Measurements from ENCODE around the gene ARHGAP25.
"Not testable (repeated sequence)": the region's sequence is repeated elsewhere in the genome, so short reads cannot be mapped to it uniquely, and the experiment has no call there.

ARHGAP25 gene

DNA sequence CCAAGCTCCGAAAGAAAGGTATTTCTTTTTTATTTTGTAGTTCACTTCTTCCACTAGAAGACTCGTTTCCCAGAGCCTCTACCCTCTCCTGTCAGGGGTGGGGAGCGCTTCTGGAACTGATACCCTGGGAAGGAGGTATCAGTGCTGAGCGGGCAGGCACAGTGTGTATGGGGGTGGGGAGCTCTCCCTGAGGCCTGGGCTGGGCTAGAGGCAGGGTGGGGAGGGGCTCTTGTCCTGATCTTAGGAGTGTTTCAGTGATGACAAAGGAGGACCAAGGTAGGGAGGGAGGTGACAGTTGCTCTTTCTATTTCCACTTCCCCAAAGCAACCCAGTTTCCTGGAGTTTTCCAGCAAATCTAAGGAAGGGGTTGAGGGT, 65.4 kb downstream of the ARHGAP25 start:
- no peak for DNase-seq (ENCODE audit: low spot score)

DNA sequence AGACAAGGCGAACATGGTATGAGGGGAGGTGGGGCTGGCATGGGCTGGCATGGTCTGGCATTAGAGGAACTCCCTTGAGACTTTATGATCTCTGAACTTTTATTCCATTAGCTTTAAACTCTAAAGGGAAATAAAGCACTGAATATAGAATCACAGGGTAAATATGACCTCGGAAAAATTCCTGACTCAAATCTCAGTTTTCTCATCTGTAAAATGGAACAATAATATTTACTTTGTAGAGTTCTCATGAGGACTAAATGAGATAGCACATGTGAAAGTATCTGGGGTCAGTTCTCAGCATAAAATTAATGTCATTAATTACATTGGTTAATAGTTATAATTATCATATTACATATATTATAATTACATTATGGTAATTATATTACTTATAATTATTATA, 65.9 kb downstream of the ARHGAP25 start:
- no peak for DNase-seq (ENCODE audit: low spot score)

DNA sequence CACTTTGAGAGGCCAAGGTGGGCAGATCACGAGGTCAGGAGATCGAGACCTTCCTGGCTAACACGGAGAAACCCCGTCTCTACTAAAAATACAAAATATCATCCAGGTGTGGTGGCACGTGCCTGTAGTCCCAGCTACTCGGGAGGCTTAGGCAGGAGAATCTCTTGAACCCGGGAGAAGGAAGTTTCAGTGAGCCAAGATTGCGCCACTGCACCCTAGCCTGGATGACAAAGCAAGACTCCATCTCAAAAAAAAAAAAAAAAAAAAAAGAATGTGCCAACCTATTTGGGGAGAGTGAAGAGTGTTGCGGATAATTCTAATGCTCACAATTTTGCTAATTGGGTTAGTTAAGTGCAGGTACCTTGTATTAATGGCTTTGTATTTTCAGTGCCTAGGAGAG, 67.5 kb downstream of the ARHGAP25 start:
- DNase-seq (ENCODE audit: low spot score), result not testable (repeated sequence)

DNA sequence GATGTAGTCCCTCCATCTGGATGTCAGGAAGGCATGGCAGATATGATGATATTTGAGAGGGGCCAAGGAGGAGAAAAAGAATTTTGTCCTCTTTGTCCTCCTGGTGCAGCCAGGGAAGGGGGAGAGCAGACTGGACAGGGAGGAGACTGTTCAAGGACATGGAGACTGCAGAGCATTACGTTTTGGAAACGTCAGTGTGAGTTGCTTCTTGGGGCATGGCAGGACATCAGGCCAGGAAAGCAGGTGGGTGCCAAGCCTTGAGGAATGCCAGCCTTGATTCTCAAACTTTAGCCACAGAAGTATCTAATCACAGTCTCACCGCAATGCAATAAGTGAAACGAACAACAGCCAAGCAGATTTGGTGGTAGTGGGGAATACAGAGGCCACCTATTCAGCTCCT, 70.4 kb downstream of the ARHGAP25 start:
- DNase-seq (ENCODE audit: low spot score), result no peak

DNA sequence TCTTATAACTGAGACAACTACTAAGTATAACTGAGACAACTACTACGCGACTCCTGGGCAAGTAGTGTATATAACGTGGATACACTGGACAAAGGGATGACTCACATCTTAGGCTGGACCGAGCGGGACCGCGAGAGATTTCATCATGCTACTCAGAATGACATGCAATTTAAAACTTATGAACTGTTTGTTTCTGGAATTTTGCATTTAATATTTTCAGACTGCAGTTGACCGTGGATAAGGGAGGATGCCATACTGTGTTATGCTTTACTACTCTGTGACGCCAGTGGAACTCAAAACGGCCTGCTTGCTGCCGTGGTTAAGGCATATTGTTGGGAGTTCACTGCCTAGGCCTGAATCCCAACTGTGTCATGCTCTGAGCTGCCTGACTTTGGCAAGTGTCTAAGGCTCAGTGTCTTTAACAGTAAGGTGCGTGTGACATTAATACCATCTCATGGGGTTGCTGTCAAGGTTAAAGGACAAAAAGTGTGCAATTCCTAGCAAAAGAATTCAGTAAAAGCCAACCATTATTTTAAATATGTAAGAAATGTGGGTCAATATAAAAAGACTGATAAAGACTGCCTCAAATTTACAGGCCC, 72.0 kb downstream of the ARHGAP25 start:
- no peak for DNase-seq (ENCODE audit: low spot score)

DNA sequence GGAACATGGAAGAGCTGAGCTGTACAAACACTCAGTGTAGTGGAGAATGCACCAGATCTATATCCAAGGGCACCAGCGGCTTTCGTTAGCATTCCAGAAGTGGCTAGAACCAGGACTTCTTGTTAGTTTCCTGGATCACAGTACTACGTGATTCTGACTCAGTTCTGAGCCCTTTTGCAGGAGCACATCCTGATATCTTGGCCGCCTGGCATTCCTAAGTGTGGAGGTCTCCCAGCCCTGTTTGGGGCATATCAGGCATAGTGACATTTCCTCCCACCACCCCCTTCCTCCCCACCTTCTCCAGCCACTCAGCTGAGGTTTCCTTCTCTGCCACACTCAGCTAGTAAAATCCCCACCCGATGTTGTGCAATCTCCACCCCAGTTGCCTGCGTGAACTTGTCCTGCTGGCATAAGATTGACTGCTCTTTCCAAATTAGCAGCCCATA, 73.2 kb downstream of the ARHGAP25 start:
- no peak for DNase-seq (ENCODE audit: low spot score)

DNA sequence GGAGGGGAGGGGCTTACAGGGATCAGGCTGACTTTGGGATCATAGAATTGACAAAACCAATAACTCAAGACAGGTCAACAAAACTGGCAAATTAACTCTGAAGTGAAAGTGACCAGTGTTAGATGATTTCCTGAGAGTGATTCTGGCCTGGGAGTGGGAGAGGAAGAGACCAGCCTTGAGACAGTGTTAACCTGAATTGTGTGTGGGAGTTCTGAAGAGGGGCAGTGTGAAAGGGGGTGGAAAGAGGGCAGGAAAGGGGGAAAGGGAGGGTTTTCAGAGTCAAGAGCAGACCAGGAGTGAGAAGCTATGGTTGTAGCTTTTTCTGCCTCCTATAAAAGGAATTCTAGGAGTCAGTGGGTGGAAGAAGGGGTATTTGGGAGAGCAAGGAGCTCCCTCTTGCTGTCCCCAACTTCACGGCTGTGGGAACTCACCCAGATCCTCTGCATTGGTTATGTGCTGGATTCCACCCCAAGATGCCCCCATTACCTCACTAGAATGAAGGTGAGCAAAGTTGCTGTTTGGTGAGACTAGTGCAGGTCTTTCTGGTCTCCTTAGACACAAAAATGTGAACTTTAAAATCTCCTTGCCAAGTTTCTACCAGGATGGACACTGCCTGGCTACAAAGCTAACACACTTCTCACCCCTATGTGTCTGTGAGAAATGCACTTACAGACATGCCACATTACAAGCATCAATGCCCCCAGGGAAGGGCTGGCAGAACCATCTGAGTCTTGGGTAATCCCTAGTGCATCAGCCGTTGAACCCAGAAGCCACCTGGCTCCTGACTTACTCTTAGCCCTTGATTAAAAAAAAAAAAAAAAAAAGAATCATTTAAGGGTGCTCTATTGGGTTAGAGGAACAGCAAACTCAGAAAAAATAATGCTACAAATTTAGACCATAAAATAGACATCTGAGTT, 75.0 kb downstream of the ARHGAP25 start:
- DNase-seq (ENCODE audit: low spot score), result no peak

DNA sequence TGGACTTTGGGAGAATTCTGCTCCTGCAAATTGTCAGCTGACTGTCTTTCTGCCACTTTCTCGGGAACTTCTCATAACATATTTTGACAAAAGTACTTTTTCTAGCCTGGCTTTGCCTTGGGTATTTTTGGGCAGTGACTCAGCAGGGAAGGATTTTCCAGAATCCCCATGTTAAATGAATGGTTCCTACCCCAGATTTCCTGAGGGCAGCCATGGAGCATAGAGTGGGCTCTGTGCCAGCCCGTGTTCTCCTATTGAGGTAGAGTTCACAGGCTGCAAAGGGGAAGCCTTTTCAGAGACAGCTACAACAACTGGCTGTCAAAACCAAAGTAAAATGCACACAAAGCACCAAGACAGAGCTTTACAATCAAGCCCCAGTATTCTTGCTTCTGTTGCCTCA, 76.8 kb downstream of the ARHGAP25 start:
- DNase-seq (ENCODE audit: low spot score), result no peak

DNA sequence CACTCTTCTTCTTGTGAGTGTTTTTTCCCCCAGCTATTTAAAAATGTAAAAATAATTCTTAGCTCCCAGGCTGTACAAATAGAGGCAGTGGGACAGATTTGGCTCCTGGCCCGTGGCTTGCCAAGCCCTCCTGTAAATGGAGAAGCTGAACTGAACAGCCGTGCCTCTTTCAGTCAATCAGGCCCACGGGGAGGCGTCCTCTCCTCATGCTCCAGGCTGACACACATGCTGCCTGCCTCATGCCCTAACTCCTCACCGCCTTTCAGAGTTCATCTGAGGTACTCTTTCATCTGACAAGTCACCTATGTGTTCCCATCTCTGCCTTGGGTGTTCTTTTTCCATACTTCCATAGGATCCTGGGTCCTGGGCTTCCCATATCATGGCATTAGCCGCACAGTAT, 77.6 kb downstream of the ARHGAP25 start:
- DNase-seq (ENCODE audit: low spot score), result no peak

DNA sequence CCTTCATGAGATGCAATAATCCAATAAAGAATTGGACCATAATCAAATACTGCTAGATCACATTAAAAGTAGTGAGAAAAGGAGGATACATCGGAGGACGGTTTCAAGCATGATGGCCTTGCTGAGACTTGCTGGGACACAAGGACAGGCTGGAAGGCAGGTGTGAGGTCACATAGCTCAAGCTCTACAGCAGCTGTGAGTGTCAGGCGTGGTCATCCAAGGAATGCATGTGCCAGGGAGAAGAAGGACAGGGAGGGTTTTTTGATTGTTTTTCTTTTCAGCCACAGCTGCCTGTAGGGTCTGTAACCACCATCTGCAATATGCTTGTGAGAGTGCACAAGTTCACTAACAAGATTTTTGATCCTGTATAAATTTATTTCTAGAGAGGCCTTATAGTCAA, 79.0 kb downstream of the ARHGAP25 start:
- DNase-seq (ENCODE audit: low spot score), result no peak

DNA sequence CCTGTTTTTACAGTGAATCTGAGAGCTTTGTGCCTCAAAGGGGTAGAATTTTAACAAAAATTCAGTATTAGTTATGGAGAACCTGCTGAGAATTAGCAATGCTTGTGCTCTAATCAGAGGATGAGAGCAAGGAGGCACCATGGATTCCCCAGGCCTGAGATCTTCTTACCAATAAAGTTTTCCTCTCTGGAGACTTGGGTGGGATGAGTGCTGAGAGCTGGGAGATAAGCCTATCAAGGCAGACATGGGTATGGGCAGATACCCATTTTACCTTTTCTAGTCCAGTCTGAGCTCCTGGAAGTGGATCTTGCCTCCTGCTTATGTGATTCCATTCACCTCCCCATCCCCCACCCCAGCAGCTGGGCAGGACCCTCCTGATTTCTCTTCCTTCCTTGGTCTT, 82.7 kb downstream of the ARHGAP25 start:
- no peak for DNase-seq (ENCODE audit: low spot score)

DNA sequence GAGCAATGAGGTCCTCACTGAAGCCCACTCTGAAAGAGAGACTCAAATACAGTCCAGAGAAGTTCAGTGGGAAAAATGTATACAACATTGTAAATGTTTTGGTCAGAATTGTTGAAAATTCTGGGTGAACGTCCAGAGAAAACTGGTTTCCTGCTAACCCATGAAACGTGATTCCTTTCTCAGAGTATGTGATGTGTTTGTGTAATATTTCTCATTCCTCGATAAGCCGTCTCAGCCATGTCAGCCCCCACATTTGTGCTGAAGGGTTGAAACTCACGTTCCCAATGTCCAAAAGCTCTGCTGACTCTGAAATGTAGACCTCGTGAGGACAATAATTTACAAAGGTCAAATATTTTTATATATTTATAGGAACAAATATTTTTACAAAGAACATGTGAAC, 84.9 kb downstream of the ARHGAP25 start:
- no peak for DNase-seq (ENCODE audit: low spot score)

DNA sequence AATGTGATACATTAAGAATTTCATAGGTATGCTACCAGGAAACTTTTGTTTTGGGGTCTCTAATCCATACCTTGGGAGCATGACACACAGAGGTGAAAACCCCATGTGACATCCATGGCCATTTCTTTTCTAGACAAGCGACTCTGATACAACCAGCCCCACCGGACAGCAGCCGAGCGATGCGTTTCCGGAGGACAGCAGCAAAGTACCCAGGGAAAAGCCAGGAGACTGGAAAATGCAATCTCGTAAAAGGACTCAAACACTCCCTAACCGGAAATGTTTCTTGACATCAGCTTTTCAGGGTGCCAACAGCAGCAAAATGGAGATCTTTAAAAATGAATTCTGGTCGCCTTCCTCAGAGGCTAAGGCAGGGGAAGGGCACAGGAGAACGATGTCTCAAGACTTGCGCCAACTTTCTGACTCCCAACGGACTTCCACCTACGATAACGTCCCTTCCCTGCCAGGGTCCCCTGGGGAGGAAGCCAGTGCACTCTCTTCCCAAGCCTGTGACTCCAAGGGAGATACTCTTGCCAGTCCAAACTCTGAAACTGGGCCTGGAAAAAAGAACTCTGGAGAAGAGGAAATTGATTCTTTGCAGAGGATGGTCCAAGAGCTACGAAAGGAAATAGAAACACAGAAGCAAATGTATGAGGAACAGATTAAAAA, 87.7 kb downstream of the ARHGAP25 start:
- no peak for DNase-seq (ENCODE audit: low spot score)

DNA sequence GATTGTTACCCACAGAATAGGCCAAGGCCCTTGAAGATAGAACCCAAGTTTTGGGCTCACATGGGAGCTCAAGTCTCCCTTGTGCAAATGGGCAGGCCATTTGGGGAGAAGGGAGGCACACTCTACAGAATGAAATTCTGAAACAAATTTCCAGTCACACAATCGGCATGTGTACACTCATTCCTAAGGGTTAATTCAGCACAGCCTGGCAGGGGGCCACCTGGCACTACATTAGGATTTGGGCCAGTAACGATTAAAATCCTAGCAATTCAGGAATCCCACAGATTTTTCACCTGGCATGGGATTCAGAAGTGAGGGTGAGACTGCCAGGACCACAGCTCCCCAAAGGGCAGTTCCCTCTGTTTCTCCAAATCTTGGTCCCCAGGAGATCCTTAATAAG, 90.2 kb downstream of the ARHGAP25 start:
- no peak for DNase-seq (ENCODE audit: low spot score)

DNA sequence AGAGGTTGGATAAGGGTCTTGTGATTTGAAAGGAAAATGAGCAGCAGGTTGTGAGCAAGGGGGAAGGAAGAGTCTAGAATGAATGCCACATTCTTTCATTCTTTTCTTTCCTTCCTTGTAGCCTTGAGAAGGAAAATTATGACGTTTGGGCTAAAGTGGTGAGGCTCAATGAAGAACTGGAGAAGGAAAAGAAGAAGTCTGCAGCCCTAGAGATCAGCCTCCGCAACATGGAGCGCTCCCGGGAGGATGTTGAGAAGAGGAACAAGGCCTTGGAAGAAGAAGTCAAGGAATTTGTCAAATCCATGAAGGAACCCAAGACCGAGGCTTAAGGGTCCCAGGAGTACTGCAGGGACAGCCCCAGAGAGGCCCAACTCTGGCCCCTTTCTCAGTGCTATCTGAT, 91.3 kb downstream of the ARHGAP25 start:
- no peak for DNase-seq (ENCODE audit: low spot score)

DNA sequence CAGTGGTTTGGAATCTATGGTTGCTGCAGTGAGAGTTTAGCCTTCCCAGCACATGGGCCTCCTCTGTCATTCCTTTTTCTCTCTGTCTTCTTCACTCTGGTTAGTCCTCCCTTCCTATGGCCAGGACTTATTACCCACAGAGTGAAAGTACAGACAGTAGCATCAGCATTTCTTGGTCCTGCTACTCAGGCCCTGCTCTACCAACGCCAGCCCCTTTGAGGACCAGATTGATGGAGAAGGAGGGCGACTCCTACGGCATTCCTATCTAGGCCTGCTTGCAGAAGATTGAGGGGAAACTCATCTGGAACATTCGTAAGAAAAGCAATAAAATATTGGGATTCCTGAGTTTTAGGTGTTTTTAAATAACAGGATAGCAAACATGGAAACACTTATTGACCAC, 93.1 kb downstream of the ARHGAP25 start:
- no peak for DNase-seq (ENCODE audit: low spot score)

DNA sequence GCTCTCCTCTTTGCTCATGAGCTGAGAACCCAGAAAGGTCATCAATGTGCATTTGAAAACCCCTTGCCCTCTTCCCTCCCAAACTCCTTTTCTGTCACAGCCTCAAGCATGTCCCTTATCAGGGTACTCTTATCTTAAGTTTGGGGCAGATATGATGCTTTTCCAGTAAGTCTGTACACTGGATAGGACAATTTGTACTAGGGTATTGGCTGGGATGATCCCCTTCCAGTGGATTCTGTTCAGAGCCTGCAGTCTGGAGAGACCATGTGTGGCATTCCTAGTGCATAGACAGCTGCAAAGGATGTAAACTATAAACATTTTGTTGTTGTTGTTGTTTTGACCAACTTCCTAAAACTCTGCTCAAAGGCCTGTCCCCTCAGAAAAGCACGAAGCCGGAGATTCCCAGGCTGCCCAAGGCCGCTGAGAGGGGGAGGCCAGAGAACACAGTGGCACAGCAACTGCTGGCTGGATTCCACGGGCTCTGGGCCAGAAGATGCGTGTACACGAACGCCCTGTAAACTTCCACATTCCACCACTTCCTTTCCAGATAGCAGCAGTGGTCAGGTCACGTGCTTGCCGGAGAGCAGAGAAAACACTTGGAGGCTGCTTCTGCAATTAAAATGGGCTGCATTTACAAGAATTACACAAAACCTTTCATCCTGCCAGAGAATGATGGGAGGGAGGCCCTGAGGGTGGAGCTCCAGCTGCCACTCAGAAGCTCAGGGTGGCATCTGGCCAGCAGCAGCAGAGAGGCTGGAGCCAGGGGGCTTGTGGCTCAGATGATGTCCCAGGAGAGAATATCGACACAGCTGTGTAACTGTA, 94.5 kb downstream of the ARHGAP25 start:
- DNase-seq (ENCODE audit: low spot score), result no peak

DNA sequence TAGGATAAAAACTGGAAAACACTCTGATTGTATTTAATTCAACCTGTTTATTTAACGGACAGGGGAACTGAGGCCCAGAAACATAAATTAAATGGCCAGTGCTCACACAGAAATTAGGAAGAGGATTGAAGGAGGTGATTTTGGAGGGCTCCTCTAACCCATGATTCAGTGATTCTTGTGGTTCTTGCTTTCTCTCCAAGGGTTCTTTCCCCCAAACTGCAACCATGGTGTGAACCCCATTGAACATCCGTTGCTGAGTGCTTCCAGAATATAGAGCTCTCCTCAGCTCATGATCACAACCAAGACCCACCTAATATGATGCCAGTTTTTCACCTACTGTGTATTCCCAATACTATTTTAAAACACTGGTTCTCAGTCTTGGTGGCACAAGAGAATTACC, 95.1 kb downstream of the ARHGAP25 start:
- DNase-seq (ENCODE audit: low spot score), result no peak

DNA sequence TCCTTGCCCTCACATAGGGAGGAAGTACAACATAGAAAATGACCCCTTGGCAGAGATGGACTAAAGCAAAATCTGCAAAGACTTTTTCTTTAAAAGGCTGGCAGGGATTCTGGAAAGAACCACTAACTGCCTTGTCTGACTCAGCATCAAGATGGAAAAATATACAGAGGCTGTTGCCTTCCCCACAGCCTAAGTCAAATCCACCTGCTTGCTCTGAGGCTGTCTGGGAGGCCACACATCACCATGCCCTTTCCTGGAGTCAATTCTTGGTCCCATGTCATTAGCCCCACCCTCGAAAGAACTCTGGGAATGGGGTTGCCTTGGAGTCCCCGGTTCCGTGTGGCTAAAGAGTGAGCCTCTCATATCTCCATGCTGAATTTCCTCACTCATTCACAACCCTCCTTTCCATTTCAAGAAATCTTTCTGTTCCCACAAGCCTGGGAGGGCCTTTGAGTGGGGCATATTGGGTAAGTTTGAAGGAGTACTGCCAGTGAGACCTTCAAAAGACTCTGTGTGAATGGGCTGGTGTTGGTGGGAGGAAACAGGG, 97.1 kb downstream of the ARHGAP25 start:
- no peak for DNase-seq (ENCODE audit: low spot score)

DNA sequence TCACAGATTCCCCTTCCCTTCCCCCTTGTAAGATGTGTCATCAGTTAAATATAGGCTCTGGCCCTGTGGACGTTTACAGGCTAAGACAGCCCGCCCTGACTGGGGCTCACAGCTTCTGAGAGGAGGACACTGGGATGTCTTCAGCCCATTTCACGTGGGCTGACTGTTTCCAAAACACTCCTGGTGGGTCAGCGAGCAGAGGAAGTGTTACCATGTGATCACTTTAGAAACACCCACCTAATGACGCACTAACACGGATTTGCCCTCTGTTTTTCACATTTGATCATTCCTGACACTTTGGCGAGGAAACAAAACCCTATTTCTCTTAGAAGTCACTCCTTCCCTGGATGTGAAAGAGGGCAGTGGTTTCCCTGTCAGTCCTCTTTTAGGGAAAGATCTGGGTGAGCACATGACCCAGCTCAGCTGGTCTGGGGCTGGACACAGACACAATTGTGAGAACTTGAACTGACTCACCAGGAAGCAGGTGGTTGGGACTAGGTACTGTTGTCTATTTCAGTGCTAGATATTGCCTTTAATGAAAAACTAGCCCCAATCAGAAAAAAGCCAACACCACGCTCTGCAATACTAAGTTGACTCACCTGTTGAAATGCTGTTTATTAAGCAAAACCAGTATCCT, 97.7 kb downstream of the ARHGAP25 start:
- DNase-seq (ENCODE audit: low spot score), result no peak

DNA sequence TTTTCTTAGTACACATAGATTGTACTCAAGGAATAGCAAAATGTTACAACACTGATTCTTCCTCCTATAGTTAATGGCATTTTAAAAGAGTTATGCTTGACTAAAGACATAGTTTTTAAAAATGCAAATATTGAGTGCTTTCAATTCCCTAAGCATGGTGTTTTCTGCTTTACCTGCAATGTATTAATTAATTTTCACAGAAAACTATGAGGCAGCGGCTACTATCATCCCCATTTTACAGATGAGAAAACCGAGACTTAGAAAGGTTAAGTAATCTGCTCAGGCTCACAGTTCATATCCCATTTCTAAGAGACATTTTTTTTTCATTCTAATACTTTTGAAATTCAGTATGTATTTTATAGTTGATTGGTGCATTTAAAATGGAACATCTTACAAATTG, 98.6 kb downstream of the ARHGAP25 start:
- DNase-seq (ENCODE audit: low spot score), result no peak
